IMR-90 (cell line): ENCODE data around the gene SLC39A11. TPM values are rescaled to one million over a fixed set of nuclear protein-coding genes. Genes with fewer than 3 reads are reported as not detected.

Experiments used
- ELK1 ChIP-seq: fragments of 150-350 bp; IDR thresholded peaks from 2 replicates; pipeline ENCODE4 v1.6.1; 2016; ENCODE audit warnings: low read depth, mild to moderate bottlenecking, low read length, moderate library complexity, borderline replicate concordance
- MAFK ChIP-seq: IDR thresholded peaks from 2 replicates; pipeline ENCODE4 v1.6.1; 2012; ENCODE audit warnings: low read depth, low read length, improper control_type of control experiment
- MXI1 ChIP-seq: IDR thresholded peaks from 2 replicates; pipeline ENCODE4 v1.6.1; 2012; ENCODE audit warnings: low read depth, mild to moderate bottlenecking, low read length, moderate library complexity, borderline replicate concordance
- RAD21 ChIP-seq: IDR thresholded peaks from 2 replicates; pipeline ENCODE4 v1.6.1; 2012; ENCODE audit warnings: low read length, improper control_type of control experiment
- RCOR1 ChIP-seq: IDR thresholded peaks from 2 replicates; pipeline ENCODE4 v1.6.1; 2012; ENCODE audit warnings: mild to moderate bottlenecking, low read length, improper control_type of control experiment; ENCODE audit not compliant: insufficient replicate concordance
- polyA plus RNA-seq, 3 experiments: library from polyadenylated mRNA; depleted of rRNA; stranded (reverse); fragments of >200 nt; gene quantifications; 2 replicates each; pipeline ENCODE4 v1.2.3, GENCODE V29; 2012; ENCODE audit warnings: low replicate concordance in 1 of 3
- total RNA-seq: library from RNA; depleted of rRNA; stranded (reverse); fragments of >200 nt; gene quantifications from 2 replicates; pipeline ENCODE4 v1.2.3, GENCODE V29; 2012

The SLC39A11 gene
- total and polyA plus RNA-seq, 2 of the 4 experiments (the other 2 are of a cell fraction): 8.8 to 14.3 TPM

GRCh38 chr17:73089322-73090317 is 2.9 kb downstream of the SLC39A11 start (continued):
- no peak for TF ChIP-seq ELK1
- no peak for TF ChIP-seq MAFK
- no peak for TF ChIP-seq RAD21
- TF ChIP-seq MXI1: no peak
- TF ChIP-seq RCOR1: no peak
